PFSK-1 (cell line): ENCODE measurements around the gene SNX8.
A peak's percentile ranks its signal among the peaks of the same experiment; 100 is the strongest.

Experiments used
- FOXP2 ChIP-seq: optimal IDR thresholded peaks from 2 replicates; pipeline ENCODE3; 2011; ENCODE audit warnings: borderline replicate concordance, control low read depth, inconsistent platforms; ENCODE audit not compliant: insufficient read depth; ENCODE audit errors: extremely low read length, extremely low read depth
- POLR2AphosphoS5 ChIP-seq: IDR thresholded peaks from 2 replicates; pipeline ENCODE4 v1.6.1; 2012; ENCODE audit warnings: low read depth, mild to moderate bottlenecking, control low read depth, low read length, moderate library complexity
- REST ChIP-seq, 2 experiments: IDR thresholded peaks; 2 replicates each; pipeline versions ENCODE4 v1.6.1 to v1.8.0; 2011 to 2012; ENCODE audit warnings: low read depth in 2 of 2, low read length in 2 of 2, control low read depth in 1 of 2, inconsistent platforms in 1 of 2, mild to moderate bottlenecking in 1 of 2, moderate library complexity in 1 of 2; ENCODE audit not compliant: insufficient read depth in 1 of 2
- SIN3A ChIP-seq: IDR thresholded peaks from 2 replicates; pipeline ENCODE4 v1.6.1; 2012; ENCODE audit warnings: mild to moderate bottlenecking, low read length, moderate library complexity, borderline replicate concordance; ENCODE audit not compliant: insufficient read depth
- TAF1 ChIP-seq: IDR thresholded peaks from 2 replicates; pipeline ENCODE4 v1.6.1; 2012; ENCODE audit warnings: low read length, control low read depth, borderline replicate concordance; ENCODE audit not compliant: insufficient read depth

SNX8 gene

GRCh38 chr7:2269991-2270460 is 44.2 kb downstream of the SNX8 start:
- TF ChIP-seq REST (IDR thresholded peaks at IDR 0.05; ENCODE audit: insufficient read depth in 1 of 2, low read depth in 2 of 2, low read length in 2 of 2) (no peak), SIN3A (no peak), POLR2AphosphoS5 (no peak), FOXP2 (no peak), TAF1 (no peak)

GRCh38 chr7:2266911-2267310 is 47.3 kb downstream of the SNX8 start:
- TF ChIP-seq POLR2AphosphoS5: no peak
- peak; percentile 68 for TF ChIP-seq FOXP2
- peak; percentile 41; the same call in 1 of the 2 replicates for TF ChIP-seq SIN3A
- TF ChIP-seq TAF1: no peak

- TF ChIP-seq FOXP2: no peak
Measured at GRCh38 chr7:2264158-2264557, 50.1 kb downstream of the SNX8 start.

- no peak for TF ChIP-seq POLR2AphosphoS5
- no peak for TF ChIP-seq TAF1
- no peak for TF ChIP-seq REST (IDR thresholded peaks at IDR 0.05; ENCODE audit: insufficient read depth in 1 of 2, low read depth in 2 of 2, low read length in 2 of 2)
- TF ChIP-seq SIN3A: no peak
Measured at GRCh38 chr7:2263176-2263575, 51.1 kb downstream of the SNX8 start.

GRCh38 chr7:2261611-2262010 is 52.6 kb downstream of the SNX8 start:
- TF ChIP-seq FOXP2 (no peak), POLR2AphosphoS5 (no peak), SIN3A (no peak), TAF1 (no peak)

GRCh38 chr7:2260820-2261219 is 53.4 kb downstream of the SNX8 start:
- no peak for TF ChIP-seq POLR2AphosphoS5
- TF ChIP-seq SIN3A: no peak
- TF ChIP-seq REST (IDR thresholded peaks at IDR 0.05; ENCODE audit: insufficient read depth in 1 of 2, low read depth in 2 of 2, low read length in 2 of 2): no peak
- no peak for TF ChIP-seq TAF1

- no peak for TF ChIP-seq REST (IDR thresholded peaks at IDR 0.05; ENCODE audit: insufficient read depth in 1 of 2, low read depth in 2 of 2, low read length in 2 of 2)
- no peak for TF ChIP-seq FOXP2
- no peak for TF ChIP-seq SIN3A
- no peak for TF ChIP-seq TAF1
- TF ChIP-seq POLR2AphosphoS5: no peak
Measured at GRCh38 chr7:2259480-2259879, 54.8 kb downstream of the SNX8 start.
